HG03159 (cell line): ENCODE results near the gene MYBPHL.

ENCODE experiments used
- ATAC-seq: cut with Tn5 transposase; IDR thresholded peaks from one replicate; pipeline ENCODE4 v1.9.1; 2021; ENCODE audit warnings: mild to moderate bottlenecking, moderate library complexity; ENCODE audit not compliant: unreplicated experiment

MYBPHL gene

GRCh38 chr1:109266965-109267364 lies 39.8 kb downstream of the MYBPHL start:
- no peak for ATAC-seq

- no peak for ATAC-seq
Measured at GRCh38 chr1:109265741-109266330, 41.0 kb downstream of the MYBPHL start.

- no peak for ATAC-seq
Measured at GRCh38 chr1:109265016-109265415, 41.8 kb downstream of the MYBPHL start.

GRCh38 chr1:109264379-109264755 lies 42.4 kb downstream of the MYBPHL start:
- no peak for ATAC-seq

DNA sequence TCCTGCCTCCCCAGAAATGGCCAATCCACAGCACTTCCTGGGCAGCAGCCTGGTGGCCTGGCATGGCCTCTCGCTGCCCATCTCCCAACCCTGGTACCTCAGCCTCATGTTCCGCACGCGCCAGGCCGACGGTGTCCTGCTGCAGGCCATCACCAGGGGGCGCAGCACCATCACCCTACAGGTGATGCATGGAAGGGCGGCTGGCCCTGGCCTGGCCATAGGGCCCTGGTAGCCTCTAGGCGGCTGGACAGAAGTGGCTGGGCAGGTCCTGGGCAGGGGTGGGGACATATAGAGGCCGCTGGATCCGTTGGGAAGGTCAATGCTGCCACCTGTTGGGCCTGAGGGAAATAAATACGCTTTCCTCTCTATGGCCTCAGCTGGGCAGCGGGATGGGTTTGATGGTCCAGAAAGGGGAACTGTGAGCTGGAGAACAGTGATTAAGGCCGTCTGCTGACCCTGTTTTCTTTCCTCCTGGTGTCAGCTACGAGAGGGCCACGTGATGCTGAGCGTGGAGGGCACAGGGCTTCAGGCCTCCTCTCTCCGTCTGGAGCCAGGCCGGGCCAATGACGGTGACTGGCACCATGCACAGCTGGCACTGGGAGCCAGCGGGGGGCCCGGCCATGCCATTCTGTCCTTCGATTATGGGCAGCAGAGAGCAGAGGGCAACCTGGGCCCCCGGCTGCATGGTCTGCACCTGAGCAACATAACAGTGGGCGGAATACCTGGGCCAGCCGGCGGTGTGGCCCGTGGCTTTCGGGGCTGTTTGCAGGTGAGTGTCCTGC lies 43.0 kb downstream of the MYBPHL start:
- ATAC-seq = peak; percentile 74

- ATAC-seq = no peak
Measured at GRCh38 chr1:109263234-109263596, 43.6 kb downstream of the MYBPHL start.

DNA sequence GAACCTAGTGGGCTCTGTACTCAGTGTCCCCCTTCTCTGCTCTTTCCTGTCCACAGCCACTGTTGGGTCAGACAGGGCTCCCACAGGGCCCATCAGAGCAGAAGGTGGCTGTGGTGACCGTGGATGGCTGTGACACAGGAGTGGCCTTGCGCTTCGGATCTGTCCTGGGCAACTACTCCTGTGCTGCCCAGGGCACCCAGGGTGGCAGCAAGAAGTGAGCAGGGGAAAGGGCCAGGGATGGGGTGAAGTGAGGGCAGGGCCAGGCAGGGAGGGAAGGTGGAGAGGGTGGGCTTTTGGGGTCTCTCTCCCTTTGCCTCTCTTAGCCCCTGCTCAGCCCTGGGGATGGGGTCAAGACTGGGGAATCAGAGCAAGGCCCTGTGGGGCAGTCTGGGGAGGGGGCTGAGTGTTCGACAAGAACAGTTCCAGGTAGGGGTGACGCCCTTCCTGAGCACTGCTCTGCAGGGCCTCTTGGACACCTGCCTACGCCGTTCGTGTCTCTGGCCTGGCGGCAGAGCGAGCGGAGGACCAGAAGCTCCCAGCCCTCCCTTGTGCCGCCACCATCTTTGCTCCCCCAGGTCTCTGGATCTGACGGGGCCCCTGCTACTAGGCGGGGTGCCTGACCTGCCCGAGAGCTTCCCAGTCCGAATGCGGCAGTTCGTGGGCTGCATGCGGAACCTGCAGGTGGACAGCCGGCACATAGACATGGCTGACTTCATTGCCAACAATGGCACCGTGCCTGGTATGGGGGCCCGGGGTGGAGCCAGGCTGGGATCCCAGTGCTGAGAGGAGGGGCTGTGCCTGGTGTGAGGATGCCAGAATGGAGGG lies 44.4 kb downstream of the MYBPHL start:
- no peak for ATAC-seq

DNA sequence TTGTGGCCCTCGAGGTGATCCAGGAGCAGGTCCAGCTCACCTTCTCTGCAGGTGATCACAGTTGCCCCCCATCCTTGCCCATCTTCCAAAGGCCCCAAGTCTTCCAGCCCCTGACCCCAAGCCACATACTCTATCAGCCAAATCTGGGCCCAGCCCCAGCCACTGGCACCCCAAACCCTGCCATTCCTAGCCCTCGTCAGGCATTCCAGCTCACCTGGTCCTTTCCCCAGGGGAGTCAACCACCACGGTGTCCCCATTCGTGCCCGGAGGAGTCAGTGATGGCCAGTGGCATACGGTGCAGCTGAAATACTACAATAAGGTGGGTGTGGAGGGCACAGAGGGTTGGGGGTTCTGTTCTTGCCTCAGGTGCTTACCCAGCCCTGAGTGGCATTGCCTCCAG lies 45.2 kb downstream of the MYBPHL start:
- no peak for ATAC-seq

- ATAC-seq = no peak
Measured at GRCh38 chr1:109261006-109261405, 45.8 kb downstream of the MYBPHL start.

DNA sequence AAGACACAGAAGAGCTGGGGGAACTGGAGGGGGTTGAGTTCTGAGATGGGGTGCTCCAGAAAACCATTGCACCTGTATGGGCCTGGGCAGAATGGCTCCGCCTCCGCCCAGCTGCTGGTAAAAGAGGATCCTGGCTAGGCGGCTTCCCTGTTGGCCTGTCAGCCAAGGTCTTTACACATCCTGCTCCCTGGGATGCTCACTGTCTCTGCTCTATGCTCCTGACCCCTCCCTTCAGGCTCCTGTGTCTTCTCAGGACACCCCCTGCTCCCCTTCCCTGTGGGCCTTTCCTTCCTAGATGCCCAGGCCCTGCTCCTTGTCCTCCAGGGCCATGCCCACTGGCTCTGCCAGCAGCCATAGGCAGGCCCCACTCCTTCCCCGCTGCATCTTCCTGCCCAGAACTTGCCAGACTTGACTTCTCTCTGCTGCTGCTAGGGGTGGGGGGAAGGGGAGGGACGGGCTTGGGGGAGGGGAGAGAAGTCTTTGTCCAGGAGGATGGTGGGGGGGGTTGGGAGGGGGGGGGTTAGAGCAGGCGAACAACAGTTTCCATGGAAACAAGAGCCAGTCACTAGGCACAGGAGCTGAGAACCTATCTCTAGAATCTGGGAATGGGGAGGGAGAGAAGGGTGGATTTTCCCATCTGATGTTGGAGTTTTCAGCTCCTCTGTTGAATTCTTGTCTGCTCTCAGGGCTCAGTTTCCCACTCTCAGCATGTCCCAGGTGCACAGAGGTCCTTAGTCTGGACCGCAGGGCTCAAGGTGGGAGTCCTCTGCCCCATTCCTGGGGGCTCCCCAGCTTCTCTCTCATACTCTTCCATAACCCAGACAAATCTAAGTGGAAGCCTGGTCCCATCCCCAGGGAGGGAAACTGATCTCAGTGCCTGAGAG lies 46.9 kb downstream of the MYBPHL start:
- ATAC-seq = no peak

GRCh38 chr1:109258481-109259466 lies 48.0 kb downstream of the MYBPHL start:
- ATAC-seq = no peak

GRCh38 chr1:109257682-109258421 lies 49.0 kb downstream of the MYBPHL start:
- no peak for ATAC-seq

GRCh38 chr1:109256971-109257681 lies 49.7 kb downstream of the MYBPHL start:
- no peak for ATAC-seq

- no peak for ATAC-seq
Measured at GRCh38 chr1:109256085-109256484, 50.7 kb downstream of the MYBPHL start.

DNA sequence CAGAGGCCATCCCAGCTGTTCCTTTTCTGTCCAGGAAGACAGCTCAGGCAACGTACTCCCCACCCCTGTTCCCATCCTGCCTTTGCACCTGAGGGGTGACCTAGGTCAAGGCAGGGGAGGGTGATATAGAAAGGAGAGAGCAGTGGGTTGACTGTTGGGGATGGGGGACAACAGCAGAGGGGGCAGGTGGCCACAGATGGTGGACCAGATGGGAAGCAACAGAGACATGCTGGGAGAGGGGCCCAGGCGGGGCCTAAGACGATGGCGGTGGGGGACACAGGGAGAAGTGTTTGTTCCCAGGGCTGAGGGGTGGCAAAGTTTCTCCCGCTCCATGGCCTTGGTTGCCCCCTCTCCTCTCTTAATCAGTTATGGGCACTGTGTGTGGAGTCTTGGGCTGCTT lies 51.1 kb downstream of the MYBPHL start:
- ATAC-seq = no peak

DNA sequence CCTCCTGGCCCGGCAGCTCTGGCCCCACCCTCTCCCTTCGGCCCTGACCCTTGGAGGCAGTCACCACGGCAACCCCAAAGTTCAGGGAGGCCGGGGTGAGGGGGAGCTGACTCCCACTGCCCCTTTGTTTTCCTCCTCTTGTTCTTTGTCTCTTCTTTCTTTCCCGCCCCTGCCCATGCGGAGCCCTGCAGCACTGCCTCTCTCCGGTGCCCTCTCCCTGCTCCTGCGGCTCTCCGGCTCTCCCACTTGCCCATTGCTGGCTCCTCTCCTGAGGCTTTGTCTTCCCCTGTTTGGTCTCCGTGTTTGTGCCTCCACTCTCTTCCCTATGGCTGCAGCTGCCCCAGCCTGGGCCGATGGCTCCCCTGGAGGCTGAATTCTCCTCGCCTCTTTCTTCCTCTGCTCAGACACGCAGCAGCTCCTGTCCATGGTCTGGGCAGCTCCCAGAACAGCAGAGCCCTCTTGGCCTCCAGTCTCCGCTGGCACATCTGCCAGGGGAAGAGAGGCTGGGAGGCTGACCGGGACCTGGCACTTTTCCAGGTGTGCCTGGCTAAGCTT lies 51.6 kb downstream of the MYBPHL start:
- ATAC-seq = no peak

DNA sequence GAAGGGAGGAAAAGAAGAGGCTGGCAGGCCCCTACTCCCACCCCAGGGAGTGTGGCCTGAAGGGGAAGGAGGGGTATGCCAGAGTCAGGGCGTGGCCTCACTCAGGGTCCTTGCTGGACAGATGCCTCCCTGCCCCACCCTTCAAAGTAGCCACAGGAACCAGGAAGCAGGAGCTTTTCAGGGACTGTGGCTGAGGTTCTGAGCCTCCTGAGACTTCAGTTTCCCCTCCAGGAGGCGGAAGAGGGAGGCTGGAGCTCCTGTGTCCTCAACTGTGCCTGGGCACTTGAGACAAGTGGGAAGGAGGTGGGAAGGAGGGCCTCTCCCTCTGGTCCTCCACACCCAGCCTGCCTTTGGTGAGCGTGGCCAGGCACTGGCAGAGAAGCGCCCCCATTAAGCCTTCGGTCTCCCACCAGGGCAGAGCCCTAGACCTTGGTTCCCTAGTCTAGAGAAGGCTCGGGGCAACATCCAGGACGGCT lies 52.2 kb downstream of the MYBPHL start:
- ATAC-seq = no peak
